Measurements from ENCODE around the gene BMP2K.
"Not testable (repeated sequence)": the region's sequence is repeated elsewhere in the genome, so short reads cannot be mapped to it uniquely, and the experiment has no call there.

Gene BMP2K

GRCh38 chr4:78796526-78796925, 20.4 kb downstream of the BMP2K start:
- peak; percentile 24 to 36 for DNase-seq

GRCh38 chr4:78797777-78798284, 21.7 kb downstream of the BMP2K start:
- no peak for DNase-seq

- DNase-seq = no peak
Observed at GRCh38 chr4:78799551-78800495, 23.7 kb downstream of the BMP2K start.

GRCh38 chr4:78800965-78801364, 24.8 kb downstream of the BMP2K start:
- DNase-seq = no peak

GRCh38 chr4:78803983-78804382, 27.8 kb downstream of the BMP2K start:
- DNase-seq = no peak

GRCh38 chr4:78806943-78807460, 30.9 kb downstream of the BMP2K start:
- DNase-seq = no peak

GRCh38 chr4:78809295-78809694, 33.1 kb downstream of the BMP2K start:
- no peak for DNase-seq

GRCh38 chr4:78809928-78810835, 34.0 kb downstream of the BMP2K start:
- DNase-seq = no peak

GRCh38 chr4:78811034-78811433, 34.9 kb downstream of the BMP2K start:
- no peak for DNase-seq

- DNase-seq = no peak
Observed at GRCh38 chr4:78818530-78819079, 42.5 kb downstream of the BMP2K start.

GRCh38 chr4:78824001-78824400, 47.9 kb downstream of the BMP2K start:
- DNase-seq = no peak

- DNase-seq = no peak
Observed at GRCh38 chr4:78827191-78827590, 51.0 kb downstream of the BMP2K start.

GRCh38 chr4:78829296-78829695, 53.1 kb downstream of the BMP2K start:
- DNase-seq = no peak

GRCh38 chr4:78839676-78840075, 63.5 kb downstream of the BMP2K start:
- not testable (repeated sequence) for DNase-seq

GRCh38 chr4:78840286-78840685, 64.1 kb downstream of the BMP2K start:
- DNase-seq = not testable (repeated sequence)

GRCh38 chr4:78845472-78845871, 69.3 kb downstream of the BMP2K start:
- DNase-seq = peak; percentile 79 to 86

- DNase-seq = no peak
Observed at GRCh38 chr4:78846258-78846657, 70.1 kb downstream of the BMP2K start.

GRCh38 chr4:78862314-78862737, 86.2 kb downstream of the BMP2K start:
- DNase-seq = no peak

- no peak for DNase-seq
Observed at GRCh38 chr4:78863254-78863869, 87.2 kb downstream of the BMP2K start.

GRCh38 chr4:78863991-78864390, 87.8 kb downstream of the BMP2K start:
- DNase-seq = no peak

- peak; percentile 80 to 81 for DNase-seq
Observed at GRCh38 chr4:78864405-78865024, 88.4 kb downstream of the BMP2K start.

- no peak for DNase-seq
Observed at GRCh38 chr4:78865451-78865850, 89.3 kb downstream of the BMP2K start.
